Stimulated activated CD8-positive, alpha-beta memory T cell treated with anti-CD3 and anti-CD28 coated beads, Interleukin-12 subunit alpha, Interleukin-12 subunit beta, amount 100 ng/mL, for 1 hour (primary cell): ENCODE measurements around the gene SYK.

Experiments used
- DNase-seq: peaks from one replicate; pipeline ENCODE4 v3.0.0-alpha.2; 2020; ENCODE audit warnings: low read depth

SYK gene

DNA sequence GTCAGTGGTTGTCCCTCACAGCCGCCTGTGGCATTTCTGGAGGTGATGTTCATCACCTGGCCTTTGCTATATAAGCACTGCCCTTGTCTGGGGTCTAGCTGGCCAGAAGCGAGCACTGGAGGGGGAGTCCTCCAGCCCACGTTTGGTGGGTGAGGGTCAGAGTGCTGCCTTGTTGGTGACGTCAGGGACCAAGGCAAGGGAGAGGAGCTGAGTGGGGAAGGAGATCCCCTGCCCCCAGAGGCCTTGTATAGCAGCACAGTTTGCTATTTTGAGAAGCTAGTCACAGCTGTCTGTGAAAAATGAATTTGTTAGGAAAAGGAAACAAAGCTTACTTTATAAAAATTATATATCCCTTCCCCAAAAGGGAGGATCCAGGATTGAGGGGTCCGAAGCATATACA is 49.8 kb downstream of the SYK start:
- no peak for DNase-seq

DNA sequence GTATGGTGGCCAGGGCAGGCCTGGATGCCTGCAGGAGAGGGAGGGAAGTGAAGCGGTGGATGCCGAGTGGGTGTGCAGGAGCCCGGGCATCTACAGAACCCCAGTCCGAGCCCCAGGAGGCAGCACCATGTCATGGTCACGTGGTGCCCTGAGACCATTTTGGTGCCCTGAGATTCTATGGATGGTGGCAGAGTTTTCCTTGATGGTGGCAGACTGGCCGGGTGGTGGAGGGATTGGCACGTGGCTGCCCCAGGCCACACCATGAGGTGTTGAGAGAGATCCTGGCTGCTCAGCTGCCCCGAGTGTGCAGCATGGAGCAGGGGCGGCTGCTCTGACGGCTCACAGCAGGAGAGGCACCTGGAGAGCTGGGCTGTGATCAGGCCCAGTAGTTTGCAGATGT is 52.3 kb downstream of the SYK start:
- DNase-seq, result no peak

DNA sequence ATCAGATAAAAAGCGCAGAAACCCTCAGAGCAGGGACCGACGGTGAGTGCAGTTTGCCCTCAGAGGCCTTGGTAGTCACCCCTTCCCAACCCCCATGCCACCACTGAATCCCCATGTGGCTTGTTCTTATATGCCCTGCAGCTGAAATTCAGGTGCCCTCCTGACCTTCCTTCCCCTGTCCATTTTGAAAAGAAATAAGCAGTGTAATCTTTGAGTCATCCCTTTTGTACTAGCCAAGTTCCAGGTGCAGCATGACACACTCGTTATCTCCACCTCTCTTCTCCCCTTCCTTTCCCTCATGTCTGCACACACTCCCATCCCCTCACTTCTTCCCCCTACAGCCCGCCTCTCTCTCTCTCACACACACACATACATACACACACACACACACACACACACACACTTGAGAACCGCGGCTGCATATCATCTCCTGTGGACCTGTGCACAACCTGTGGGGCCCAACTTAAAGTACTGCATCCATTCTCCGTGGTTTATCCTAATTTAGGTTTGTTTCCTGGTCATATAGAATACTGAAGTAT is 53.1 kb downstream of the SYK start:
- DNase-seq, result no peak

DNA sequence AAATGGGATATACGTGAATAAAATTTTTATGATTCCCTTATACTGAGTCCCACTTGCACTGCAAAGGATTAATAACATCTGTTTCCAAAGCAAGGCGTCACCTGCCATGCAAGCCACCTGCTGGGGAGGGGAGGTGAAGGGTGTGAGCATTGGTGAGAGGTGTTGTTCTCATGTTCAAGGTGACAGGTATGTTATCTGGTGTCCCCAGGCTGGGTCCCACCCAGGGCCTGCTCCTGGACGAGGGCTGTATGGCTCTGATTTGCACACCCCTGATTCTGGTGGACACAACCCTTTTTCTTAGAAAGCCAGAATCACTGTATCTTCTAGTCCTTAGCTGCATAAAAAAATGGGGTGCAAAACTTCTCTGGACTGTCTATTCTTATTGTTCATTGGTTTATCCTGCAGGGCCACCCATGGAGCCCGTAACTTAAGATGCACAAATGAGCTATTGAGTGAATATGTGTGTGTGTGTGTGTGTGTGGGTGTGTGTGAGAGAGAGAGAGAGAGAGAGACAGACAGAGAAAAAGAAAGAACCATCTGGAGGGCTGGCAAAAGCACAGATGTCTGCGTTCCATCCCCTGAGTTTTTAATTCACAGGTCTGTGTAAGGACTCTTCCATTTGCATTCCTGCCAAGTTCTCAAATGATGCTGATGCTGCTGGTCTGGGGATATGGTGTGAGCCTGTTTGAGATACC is 53.7 kb downstream of the SYK start:
- no peak for DNase-seq

DNA sequence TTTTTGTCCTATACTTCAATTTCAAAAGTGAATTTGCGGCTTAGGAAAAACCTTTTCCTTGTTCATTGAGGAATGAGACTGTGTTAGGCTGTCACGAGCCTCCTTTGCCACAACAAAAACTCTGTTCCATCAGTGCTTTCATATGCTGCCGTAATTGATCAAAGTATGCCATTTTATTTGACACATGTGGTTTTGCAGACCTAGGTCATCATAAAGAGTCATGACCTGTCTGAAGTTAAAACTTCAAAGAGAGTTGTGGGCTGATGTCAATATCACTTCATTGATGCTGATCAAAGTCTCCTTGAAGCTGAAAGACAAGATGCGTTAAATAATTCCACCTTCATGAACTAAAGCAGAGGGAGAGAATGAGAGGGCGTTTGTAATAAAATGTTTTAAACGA is 55.5 kb downstream of the SYK start:
- no peak for DNase-seq

DNA sequence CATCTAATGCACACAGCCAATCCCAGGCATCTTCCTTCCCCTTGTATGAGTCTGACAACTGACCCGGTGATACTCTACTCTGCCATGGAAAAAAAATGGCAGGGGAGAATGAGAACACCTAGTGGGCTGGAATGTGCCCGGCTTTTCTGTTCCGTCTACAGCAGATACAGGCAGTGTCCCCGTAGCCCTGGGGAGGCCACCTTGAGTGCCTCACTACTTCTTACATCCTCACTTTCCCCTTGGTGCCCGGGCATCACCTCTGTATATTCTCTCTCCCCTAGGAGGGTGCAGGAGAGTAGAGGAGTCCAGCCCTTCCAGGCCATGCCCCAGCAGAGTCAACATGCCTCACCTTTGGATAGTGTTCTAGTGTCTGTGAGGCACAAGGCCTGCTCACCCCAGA is 56.2 kb downstream of the SYK start:
- DNase-seq, result no peak

DNA sequence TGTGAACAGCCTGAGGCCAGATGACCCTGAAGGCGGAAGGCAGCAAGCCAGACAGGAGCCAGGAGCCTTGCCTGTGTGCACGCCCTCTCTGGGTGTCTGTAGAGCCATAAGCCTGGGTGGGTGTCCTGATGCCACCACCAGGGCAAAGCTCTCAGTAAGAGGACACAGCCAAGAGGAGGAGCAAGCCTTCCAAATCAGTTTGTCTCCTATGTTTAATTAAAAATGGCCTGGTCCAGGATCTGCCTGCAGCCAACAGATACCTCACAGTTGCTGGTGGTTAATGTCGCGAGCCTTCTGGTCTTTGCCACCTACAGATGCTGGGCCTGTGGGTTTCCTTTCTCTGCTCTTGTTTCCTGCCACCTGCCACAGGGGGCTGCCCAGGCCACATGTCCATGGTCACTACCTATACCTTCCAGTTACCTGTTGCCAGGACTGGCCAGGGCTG is 56.9 kb downstream of the SYK start:
- no peak for DNase-seq

DNA sequence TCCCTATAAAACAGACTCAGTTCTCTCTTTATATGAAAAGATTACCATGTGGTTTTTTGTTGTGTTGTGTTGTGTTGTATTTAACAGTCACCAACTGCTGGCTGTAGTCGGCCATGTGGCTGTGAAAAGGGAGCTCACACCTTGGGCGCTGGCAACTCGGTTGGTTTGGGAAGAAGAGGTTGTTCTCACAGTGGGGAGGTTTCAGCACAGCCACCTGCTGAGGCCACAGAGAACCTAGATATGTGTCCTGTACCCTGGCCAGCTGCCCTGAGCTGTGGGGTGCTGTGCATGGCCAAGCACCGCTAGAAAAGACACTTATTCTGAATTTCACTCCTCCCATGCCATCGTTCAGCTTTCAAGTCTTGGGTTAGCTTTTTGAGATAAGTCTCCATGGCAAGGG is 58.8 kb downstream of the SYK start:
- no peak for DNase-seq

DNA sequence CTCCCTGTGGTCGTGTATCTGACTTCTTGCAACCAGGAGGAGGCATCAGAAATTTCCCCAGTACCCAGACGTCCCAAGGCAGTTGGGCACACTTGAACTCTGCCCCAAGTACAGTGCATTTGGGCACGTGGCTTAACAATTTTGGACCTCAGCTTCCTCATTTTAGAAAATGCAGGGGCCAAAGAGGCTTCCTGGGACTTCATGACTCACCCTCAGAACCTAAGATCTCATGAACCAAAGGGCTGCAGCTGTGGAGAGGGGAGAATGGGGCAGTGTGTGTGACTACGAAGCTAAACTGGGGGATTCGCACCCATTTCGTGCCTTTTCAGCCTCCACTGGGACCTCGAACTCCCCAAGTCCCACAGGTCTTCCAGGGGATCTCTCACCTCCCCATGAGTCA is 59.2 kb downstream of the SYK start:
- DNase-seq, result no peak

DNA sequence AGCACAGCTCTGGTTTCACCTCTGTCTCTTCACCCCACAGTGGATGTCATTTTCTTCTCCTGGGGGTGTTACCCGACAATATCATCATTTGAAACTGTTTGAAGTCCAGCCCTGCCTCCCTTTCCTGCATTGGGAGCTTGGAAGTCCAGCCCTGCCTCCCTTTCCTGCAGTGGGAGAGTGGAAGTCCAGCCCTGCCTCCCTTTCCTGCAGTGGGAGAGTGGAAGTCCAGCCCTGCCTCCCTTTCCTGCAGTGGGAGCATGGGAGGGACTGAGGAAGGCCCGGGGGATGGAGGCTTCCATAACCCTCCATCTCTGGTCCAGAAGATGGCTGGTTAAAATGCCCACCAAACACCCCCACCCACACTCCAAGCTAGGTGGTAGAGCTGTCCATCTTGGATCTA is 59.8 kb downstream of the SYK start:
- no peak for DNase-seq

DNA sequence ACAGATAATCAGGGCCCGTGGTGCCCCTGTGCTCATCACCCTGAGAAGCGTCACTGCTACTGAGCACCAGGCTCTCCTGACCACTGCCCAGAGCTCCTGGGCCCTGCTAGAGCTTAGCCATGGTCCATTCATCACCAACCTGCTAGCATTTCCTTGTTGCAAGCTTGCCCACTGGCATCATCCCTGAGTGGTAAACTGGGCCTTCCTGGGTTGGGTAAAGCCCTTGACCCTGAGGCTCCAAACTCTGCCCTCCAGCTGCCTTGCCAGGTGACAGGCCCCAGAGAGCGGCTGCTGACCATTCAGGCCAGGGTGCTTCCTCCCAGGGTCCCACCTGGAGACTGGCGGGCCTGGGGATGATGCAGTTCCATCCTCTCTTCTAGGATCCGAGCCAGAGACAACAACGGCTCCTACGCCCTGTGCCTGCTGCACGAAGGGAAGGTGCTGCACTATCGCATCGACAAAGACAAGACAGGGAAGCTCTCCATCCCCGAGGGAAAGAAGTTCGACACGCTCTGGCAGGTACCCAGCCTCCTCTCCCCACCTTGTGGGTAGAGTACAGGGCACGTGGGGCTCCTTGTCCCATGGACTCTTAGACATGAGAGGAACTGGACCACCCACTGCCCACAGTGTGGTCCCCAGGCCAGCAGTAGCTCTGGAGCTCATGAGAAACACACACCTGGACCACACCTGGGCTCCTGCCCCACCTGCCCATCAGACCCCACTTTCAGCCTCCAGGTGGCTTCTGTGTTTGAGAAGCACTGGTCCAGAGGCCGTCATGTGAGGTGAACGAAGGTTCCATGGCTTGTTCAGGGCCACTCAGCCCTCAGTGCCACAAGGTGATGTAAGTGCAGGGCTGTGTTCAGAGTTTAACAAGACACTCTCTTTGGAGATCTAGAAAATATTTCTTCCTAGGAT is 60.5 kb downstream of the SYK start:
- no peak for DNase-seq

DNA sequence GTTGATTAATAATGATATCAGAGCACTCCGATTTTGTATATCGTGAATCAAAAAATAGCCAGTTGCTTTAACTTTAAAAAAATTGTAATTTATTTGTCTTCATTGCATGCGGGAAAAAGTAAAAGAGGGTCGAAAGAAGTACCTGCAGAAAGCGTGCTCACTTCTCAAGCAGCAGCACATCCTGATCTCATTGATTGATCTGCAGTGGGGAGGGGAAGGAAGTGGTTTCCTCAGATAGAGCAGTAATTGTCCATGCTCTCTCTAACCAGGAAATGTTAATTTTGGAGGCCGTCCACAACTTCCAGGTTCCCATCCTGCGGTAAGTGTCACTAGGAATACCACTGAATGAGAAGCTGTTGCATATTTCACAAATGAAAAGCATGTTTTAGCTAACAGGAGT is 63.2 kb downstream of the SYK start:
- DNase-seq, result no peak

DNA sequence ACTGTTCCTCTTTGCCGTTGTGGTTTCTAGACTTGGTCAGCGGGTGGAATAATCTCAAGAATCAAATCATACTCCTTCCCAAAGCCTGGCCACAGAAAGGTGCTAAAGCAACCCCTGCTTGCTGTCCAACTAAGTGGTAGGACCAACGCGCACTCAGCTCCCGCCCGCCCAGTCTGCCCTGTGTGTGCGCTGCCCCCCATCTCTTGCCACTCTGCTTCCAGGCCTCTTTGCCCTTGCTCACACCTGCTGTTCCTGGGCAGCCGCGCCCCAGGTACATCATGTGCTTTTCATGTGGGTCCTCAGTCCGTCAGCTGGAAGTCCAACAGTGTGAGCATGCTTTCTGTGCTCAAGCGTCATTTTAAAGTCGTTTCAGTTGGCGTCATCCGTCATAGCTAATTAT is 65.5 kb downstream of the SYK start:
- DNase-seq, result no peak

DNA sequence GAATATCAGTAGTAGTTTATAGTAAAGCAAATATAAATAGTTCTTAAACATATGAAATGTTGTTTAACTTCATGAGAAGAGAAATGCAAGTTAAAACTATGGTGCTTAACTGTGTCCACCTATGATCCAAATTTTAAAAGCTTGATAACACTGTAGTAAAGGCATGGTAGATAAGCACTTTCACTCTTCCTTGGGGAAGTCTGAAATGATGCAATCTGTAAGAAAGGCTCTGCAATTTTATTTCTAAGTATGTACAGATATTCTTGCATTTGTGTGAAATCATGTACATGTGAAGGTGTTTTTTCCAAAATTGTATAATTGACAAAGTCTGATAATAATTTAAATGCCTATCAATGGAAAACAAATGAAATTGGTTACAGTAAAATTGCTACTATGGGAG is 66.9 kb downstream of the SYK start:
- DNase-seq, result no peak

DNA sequence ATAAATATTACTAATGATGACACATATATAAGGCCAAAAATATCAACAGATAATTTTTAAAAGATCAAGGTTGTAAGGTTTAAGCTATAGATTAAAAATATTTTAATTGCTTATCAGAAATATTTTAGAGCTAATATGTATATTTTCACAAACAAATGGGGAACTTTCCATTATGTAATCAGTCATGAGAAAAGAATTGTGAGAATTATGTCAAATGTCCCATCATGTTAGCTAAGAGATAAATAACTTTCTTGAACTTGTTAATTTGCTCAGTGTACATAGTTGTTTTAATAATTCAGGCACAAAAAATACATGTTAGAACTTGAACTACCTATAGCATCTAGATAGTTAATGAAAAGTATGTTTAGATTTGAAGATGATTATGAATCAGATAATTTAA is 67.7 kb downstream of the SYK start:
- DNase-seq, result no peak

DNA sequence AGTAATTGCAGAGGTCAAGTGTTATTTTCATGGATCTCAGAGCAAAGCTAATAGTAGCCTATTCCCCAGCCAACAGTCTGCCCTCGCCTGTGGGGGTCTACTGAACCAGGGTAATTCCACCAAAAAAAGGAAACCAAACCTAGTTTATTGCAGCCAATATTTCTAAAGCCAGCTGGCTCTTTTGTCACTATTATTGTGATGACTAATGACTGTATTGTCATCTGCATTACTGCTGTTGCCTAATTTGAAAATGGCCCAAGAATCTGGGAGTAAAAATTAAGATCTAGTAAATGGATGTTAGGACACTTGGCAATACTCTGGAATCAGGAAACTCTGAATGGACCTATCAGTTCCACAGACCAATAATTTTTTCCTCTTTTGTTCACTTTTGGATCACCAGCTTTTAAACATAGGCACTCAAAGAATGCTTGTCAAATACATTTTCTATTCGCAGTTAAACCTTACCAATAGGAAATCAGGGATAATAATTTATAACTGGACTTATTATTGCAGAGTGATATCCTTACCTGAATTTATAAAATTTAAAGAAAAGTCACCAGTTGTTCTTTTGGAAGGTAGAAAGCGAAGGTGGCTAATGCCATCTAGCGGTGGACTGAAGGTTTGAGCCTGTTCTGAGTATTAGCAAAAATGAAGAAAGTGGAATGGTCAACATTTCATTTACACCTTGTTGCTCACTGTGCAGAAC is 69.2 kb downstream of the SYK start:
- DNase-seq, result peak; percentile 27

DNA sequence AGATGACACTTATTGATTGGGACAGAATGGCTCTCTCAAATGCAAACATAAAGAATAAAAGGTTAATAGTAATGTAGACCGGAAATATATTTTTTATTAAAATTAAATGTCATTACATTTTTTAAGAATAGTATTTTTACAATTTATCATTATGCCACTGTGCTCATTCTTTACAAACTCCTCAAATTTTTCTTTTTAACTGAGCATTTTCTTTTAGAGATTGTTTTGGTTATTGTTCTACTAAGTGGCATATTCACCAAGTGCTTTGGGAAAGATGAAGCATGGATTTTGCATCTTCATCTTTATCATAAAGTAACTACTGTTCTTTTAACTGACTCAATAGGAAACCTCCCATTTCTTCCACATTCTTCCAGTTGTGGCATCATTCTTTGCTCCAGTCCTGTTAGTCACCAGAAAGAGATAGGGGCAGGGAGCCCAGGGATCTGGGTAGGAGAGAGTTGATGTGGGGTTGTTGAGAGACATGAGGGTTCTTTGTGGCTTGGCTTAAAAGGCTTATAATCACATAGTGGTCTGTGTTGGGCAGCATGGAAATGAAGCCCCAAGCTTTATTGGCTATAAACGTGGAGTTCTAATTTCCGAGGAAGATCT is 69.8 kb downstream of the SYK start:
- no peak for DNase-seq

DNA sequence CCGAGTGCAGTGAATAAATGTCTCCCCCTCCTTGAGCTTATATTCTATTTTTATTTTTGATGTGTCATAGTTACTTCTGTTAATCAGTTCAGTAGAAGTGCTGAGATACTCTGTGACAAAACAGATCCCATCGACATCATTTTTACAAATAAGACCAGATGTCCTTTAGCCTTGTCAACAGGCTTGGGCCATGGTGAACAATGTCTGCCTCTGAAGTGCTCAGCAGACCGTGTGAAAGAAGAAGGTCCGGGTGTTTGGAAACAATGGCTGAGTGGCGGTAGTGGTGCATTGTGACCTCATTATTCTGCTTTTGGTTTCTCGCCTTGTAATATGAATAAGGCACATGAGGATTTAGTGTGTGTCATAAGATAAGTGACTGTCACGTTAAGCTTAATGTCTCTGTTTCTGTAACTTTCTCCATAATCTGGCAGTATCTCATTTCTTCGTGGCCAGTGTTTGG is 71.2 kb downstream of the SYK start:
- no peak for DNase-seq

DNA sequence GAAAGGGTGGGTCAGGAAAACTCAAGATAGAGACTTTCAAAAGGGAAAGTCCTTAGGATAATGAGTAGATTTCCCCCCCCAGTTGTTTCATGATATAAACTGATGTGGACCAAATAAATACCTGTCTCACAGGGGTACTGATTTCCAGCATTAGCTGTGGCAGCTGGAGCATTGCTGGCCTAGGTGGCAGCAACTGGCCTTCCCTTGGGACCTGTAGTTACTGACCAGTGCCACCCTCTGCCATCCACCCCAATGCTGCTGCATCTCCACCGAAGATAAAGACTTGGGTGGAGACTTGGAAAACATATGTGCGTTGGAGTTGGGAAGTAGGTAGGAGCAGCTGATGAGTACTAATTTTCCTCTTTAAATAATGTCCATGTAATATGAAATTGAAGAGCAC is 71.8 kb downstream of the SYK start:
- no peak for DNase-seq

DNA sequence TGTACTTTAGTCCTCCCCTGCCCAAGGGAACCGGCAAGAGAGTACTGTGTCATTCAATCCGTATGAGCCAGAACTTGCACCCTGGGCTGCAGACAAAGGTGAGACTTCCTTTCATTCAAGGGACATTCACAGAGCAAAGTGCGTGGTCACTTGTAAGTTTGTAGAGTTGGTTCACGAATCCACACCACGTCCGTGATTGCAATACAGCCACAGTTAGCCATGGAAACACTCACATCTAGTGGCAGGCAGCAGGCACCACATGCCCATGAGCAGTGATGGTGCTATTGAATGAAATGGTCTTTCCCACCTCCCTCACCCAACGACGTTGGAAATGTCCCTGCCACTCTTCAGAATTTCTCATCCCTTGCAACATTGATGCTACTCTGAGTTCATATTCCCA is 72.6 kb downstream of the SYK start:
- DNase-seq, result no peak

DNA sequence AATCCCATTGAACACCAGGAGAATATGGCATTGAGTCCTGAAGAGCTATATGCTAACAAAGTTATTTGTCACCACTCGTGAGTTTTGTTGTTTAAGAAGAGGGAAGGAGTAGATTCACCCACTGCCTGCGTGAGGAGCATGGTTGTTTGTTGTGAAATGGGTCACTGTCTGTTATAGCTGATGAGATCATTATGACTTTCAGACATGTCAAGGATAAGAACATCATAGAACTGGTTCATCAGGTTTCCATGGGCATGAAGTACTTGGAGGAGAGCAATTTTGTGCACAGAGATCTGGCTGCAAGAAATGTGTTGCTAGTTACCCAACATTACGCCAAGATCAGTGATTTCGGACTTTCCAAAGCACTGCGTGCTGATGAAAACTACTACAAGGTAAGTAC is 76.9 kb downstream of the SYK start:
- no peak for DNase-seq

DNA sequence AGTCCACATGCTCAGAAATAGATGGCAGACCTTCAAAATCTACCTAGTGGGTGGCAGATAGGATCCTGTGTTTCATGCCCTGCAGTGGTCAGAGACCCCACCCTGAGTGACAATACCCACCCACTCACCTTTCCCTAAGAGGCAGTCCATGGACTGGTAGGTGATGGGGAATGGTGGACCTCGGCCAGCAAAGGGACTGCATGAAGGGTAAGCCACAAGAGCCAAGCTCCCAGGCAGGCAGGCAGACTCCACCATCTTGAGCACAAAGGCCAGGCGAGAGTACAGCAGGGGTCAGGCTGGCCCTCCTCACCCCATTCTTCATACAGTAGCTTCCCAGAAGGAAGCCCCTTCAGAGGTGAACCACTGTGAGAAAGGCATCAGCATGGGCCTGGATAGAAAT is 78.4 kb downstream of the SYK start:
- DNase-seq, result no peak
